B cell (primary cell): ENCODE measurements around the gene NEMP2. TPM values are rescaled to one million over a fixed set of nuclear protein-coding genes. Genes with fewer than 3 reads are reported as not detected.

Experiments used
- ATAC-seq: fragments of 200-7000 bp; cut with Tn5 transposase; one replicate; pipeline ENCODE4 v1.10.0; 2021; ENCODE audit warnings: low read depth, mild to moderate bottlenecking, moderate number of reproducible peaks, moderate library complexity
- CTCF ChIA-PET: fragments of 350-600 bp; sonication (Branson Sonifier 250); formaldehyde crosslinking; loops from one replicate; lab custom pipeline; 2021; ENCODE audit warnings: antibody characterized with exemption, inconsistent platforms; lab: Charles Lee
- POLR2A ChIA-PET: fragments of 350-600 bp; sonication (Branson Sonifier 250); formaldehyde crosslinking; loops from one replicate; lab custom pipeline; 2021; ENCODE audit warnings: antibody characterized with exemption; lab: Charles Lee
- DNase-seq: peaks from one replicate; pipeline ENCODE4 v3.0.0; 2013
- H2AFZ ChIP-seq: 2 replicates; pipeline ENCODE4 v1.6.1; 2012; ENCODE audit warnings: mild to moderate bottlenecking, low read depth, low read length; ENCODE audit not compliant: insufficient read depth, poor library complexity, severe bottlenecking
- H3K27ac ChIP-seq, 2 donors: 1 replicate in 1 of 2; 2 replicates in 1 of 2; pipeline ENCODE4 v1.5.1; 2012 to 2013; ENCODE audit warnings: low read length in 2 of 2, mild to moderate bottlenecking in 2 of 2, moderate library complexity in 1 of 2
- H3K27me3 ChIP-seq, 4 experiments: fragments of 200-600 bp in 1 of 4; sonication (generic) in 1 of 4; replicated peaks in 1 of 4; 1 replicate in 2 of 4; 2 replicates in 2 of 4; pipeline versions ENCODE4 v1.6.1 to v1.7.0; 2013 to 2016; ENCODE audit warnings: low read length in 3 of 4, mild to moderate bottlenecking in 2 of 4, mixed read lengths in 1 of 4, moderate library complexity in 1 of 4; ENCODE audit not compliant: insufficient read depth in 4 of 4, control insufficient read depth in 3 of 4; ENCODE audit errors: control extremely low read depth in 1 of 4
- H3K36me3 ChIP-seq, 2 experiments: replicated peaks in 1 of 2; 1 replicate in 1 of 2; 2 replicates in 1 of 2; pipeline versions ENCODE4 v1.6.1 to v1.7.1; 2013; ENCODE audit warnings: low read length in 1 of 2; ENCODE audit not compliant: insufficient read depth in 2 of 2, control insufficient read depth in 1 of 2; ENCODE audit errors: control extremely low read depth in 1 of 2, extremely low read depth in 1 of 2
- H3K4me1 ChIP-seq, 2 donors: fragments of 200-600 bp in 1 of 2; sonication (generic) in 1 of 2; 1 replicate in 1 of 2; 2 replicates in 1 of 2; pipeline versions ENCODE4 v1.5.1 to v1.6.1; 2013 to 2017; ENCODE audit warnings: low read length in 2 of 2; ENCODE audit not compliant: control insufficient read depth in 2 of 2, insufficient read depth in 2 of 2
- H3K4me2 ChIP-seq: replicated peaks from 2 replicates; pipeline ENCODE3; 2012; ENCODE audit warnings: mild to moderate bottlenecking, low read depth, low read length; ENCODE audit not compliant: poor library complexity, severe bottlenecking
- H3K4me3 ChIP-seq, 5 experiments: fragments of 200-600 bp in 1 of 5; sonication (generic) in 1 of 5; 1 replicate in 3 of 5; 2 replicates in 2 of 5; pipeline versions ENCODE4 v1.5.1 to v1.7.0; 2011 to 2016; ENCODE audit warnings: low read length in 4 of 5, mild to moderate bottlenecking in 4 of 5, low read depth in 2 of 5, control low read depth in 1 of 5, moderate library complexity in 1 of 5; ENCODE audit not compliant: insufficient read depth in 1 of 5; ENCODE audit errors: control extremely low read depth in 1 of 5, extremely low read depth in 1 of 5
- H3K79me2 ChIP-seq: fragments of 200-600 bp; sonication (generic); one replicate; pipeline ENCODE4 v1.6.0; 2016; ENCODE audit warnings: low read length; ENCODE audit not compliant: control insufficient read depth, insufficient read depth
- H3K9ac ChIP-seq: fragments of 200-600 bp; sonication (generic); 2 replicates; pipeline ENCODE4 v1.6.1; 2017; ENCODE audit warnings: mild to moderate bottlenecking, low read length, moderate library complexity
- H3K9me3 ChIP-seq, 3 donors: one replicate each; pipeline versions ENCODE4 v1.6.1 to v1.7.1; 2013; ENCODE audit warnings: low read length in 2 of 3; ENCODE audit not compliant: control insufficient read depth in 2 of 3, insufficient read depth in 1 of 3; ENCODE audit errors: control extremely low read depth in 1 of 3
- H4K20me1 ChIP-seq: 2 replicates; pipeline ENCODE4 v1.6.0; 2012; ENCODE audit warnings: mild to moderate bottlenecking, low read length; ENCODE audit not compliant: insufficient read depth, control insufficient read depth, poor library complexity, severe bottlenecking
- H3K27ac Mint-ChIP-seq: one replicate; pipeline ENCODE4 v1.8.0; 2021; ENCODE audit warnings: mixed read lengths
- H3K27me3 Mint-ChIP-seq: one replicate; pipeline ENCODE4 v1.8.0; 2021; ENCODE audit warnings: mixed read lengths
- H3K4me1 Mint-ChIP-seq: one replicate; pipeline ENCODE4 v1.8.0; 2021; ENCODE audit warnings: mixed read lengths
- H3K4me3 Mint-ChIP-seq: one replicate; pipeline ENCODE4 v1.8.0; 2021; ENCODE audit warnings: mixed read lengths
- H3K9me3 Mint-ChIP-seq: one replicate; pipeline ENCODE4 v1.8.0; 2022; ENCODE audit warnings: mixed read lengths; ENCODE audit not compliant: insufficient read depth
- EZH2 ChIP-seq: IDR thresholded peaks from 2 replicates; pipeline ENCODE4 v1.6.1; 2012; ENCODE audit warnings: borderline replicate concordance, low read depth, mild to moderate bottlenecking, moderate library complexity, low read length; ENCODE audit not compliant: insufficient read depth, poor library complexity, severe bottlenecking
- WGBS: methylation state at CpG from one replicate; pipeline ENCODE4 v1.1.5; 2013; ENCODE audit warnings: missing lambda C conversion rate; ENCODE audit not compliant: insufficient coverage; 5-methylcytosine and 5-hydroxymethylcytosine counted together
- intact Hi-C: fragments of 100-400 bp; cut with micrococcal nuclease; formaldehyde crosslinking; loops from one replicate; pipeline ENCODE4 v1.10.0; 2022
- polyA plus RNA-seq: library from polyadenylated mRNA; depleted of rRNA; stranded (reverse); fragments of >200 nt; gene quantifications from 2 replicates; pipeline ENCODE4 v1.2.3, GENCODE V29; 2012
- total RNA-seq, 2 donors: library from RNA; stranded (reverse); fragments of 120-200 nt in 1 of 2; gene quantifications; 1 replicate in 1 of 2; 2 replicates in 1 of 2; pipeline versions ENCODE4 v1.2.3 to v1.2.4, GENCODE V29; 2013 to 2022
- TF ChIP-seq, protein P1 (sequence below): fragments of 200-600 bp; IDR thresholded peaks from one replicate; pipeline ENCODE4 v1.8.0; 2022; ENCODE audit warnings: antibody characterized with exemption, mild to moderate bottlenecking

NEMP2 gene
- total and polyA plus RNA-seq, 2 donors (not counting 1 experiment from before 2014, with no cell fraction given) = 1.3 to 17.3 TPM

DNA sequence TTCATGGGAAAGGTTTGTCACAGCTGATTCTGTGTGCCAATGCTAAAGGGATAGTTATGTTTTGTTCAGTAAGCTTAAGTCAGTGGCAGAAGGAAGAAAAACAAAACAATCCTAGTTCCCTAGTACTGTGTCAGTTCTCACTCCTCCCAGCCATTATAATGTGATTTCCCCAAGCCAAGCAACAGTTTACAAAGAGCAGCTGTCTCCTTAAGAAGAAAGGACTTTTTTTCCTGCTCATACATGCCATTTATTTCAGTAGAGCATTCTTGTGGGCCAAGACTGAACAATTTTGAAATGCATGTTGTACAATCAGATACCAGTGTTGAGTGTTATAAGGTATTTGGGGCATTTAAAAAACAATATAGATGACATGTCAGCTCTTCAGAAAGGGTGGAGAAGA is 52.1 kb downstream of the NEMP2 start:
- Mint-ChIP-seq H3K27me3 (no peaks in the 10 kb centered on the region), H3K9me3 (peaks cover 2% of the 10 kb centered on the region), H3K4me1 (no peaks in the 10 kb centered on the region), H3K27ac (no peak overlapping the region), H3K4me3 (no peak overlapping the region)
- no peak overlapping the region for H2AFZ ChIP-seq
- H3K4me1 ChIP-seq = no peaks in the 10 kb centered on the region
- no peaks in the 10 kb centered on the region for H3K79me2 ChIP-seq
- H3K27ac ChIP-seq = no peak overlapping the region
- no peak for DNase-seq
- ChIA-PET POLR2A (no interaction called here), CTCF (no interaction called here)
- no peak overlapping the region for H3K9ac ChIP-seq
- H4K20me1 ChIP-seq = no peaks in the 10 kb centered on the region
- ATAC-seq = no peak
- peaks cover 0 to 3% of the 10 kb centered on the region in 2 experiments for H3K36me3 ChIP-seq
- no peak for TF ChIP-seq EZH2
- TF ChIP-seq, protein P1, sequence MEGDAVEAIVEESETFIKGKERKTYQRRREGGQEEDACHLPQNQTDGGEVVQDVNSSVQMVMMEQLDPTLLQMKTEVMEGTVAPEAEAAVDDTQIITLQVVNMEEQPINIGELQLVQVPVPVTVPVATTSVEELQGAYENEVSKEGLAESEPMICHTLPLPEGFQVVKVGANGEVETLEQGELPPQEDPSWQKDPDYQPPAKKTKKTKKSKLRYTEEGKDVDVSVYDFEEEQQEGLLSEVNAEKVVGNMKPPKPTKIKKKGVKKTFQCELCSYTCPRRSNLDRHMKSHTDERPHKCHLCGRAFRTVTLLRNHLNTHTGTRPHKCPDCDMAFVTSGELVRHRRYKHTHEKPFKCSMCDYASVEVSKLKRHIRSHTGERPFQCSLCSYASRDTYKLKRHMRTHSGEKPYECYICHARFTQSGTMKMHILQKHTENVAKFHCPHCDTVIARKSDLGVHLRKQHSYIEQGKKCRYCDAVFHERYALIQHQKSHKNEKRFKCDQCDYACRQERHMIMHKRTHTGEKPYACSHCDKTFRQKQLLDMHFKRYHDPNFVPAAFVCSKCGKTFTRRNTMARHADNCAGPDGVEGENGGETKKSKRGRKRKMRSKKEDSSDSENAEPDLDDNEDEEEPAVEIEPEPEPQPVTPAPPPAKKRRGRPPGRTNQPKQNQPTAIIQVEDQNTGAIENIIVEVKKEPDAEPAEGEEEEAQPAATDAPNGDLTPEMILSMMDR = no peak
- H3K9me3 ChIP-seq = no peaks in the 10 kb centered on the region
- no peak overlapping the region for H3K4me2 ChIP-seq
- intact Hi-C loops = no loop called here
- H3K27me3 ChIP-seq = no peaks in the 10 kb centered on the region
- H3K4me3 ChIP-seq = no peak overlapping the region

DNA sequence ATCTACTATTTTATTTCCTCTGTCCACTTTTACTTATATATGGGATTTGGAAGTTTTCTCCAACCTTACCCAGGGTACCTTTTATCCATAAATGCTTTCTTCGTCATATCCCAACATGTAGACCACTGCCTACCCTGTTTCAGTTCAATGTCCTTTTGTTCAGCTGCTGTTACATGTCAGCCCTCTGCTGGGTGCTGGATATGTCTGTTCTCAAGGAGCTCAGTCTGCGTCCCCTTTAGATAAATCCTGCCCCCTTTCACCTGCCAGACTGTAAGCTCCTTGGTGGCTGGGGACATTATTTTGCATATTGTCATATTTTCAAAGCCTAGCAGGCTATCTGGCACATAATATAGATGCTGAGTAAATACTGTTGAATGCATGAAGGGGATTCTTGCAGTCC is 53.2 kb downstream of the NEMP2 start:
- Histone ChIP-seq H3K27ac (no peak overlapping the region), H3K79me2 (no peaks in the 10 kb centered on the region), H2AFZ (no peak overlapping the region)

More for the DNA sequence above, 53.2 kb downstream of the NEMP2 start:
- Mint-ChIP-seq H3K27me3 (no peaks in the 10 kb centered on the region), H3K4me1 (no peaks in the 10 kb centered on the region), H3K4me3 (no peak overlapping the region), H3K27ac (no peak overlapping the region), H3K9me3 (peaks cover under 1% of the 10 kb centered on the region)
- H3K4me1 ChIP-seq = no peaks in the 10 kb centered on the region
- H3K9me3 ChIP-seq = no peaks in the 10 kb centered on the region
- CTCF ChIA-PET = interaction anchor here (1.3 kb wide), 1 partner anchor 11 kb away, joined by 4 read pairs; no protein-coding TSS in a partner anchor
- DNase-seq = no peak
- no peak overlapping the region for H3K4me2 ChIP-seq
- H3K36me3 ChIP-seq = peaks cover 0 to 3% of the 10 kb centered on the region in 2 experiments
- POLR2A ChIA-PET = no interaction called here
- H4K20me1 ChIP-seq = no peaks in the 10 kb centered on the region
- H3K9ac ChIP-seq = no peak overlapping the region
- no peak overlapping the region for H3K4me3 ChIP-seq
- TF ChIP-seq, protein P1 = no peak
- TF ChIP-seq EZH2 = no peak
- H3K27me3 ChIP-seq = no peaks in the 10 kb centered on the region
- no peak for ATAC-seq
- WGBS = no CpG with 5 or more reads among the region's 2 CpGs
- intact Hi-C loops = no loop called here
